ENCODE results near the gene MAP4K2.

MAP4K2 gene

GRCh38 chr11:64813826-64814225, 10.8 kb upstream of the MAP4K2 start:
- DNase-seq (ENCODE audit: low read depth): no peak

GRCh38 chr11:64810891-64811272, 7.9 kb upstream of the MAP4K2 start:
- no peak for DNase-seq (ENCODE audit: low read depth)

- DNase-seq (ENCODE audit: low read depth): peak; percentile 63
Measured at GRCh38 chr11:64810271-64810890, 7.4 kb upstream of the MAP4K2 start, which contains the start of gene MEN1. TSS of gene MEN1 (minus strand) at chr11:64810551. CDS start at chr11:64810109, 442 bp downstream.

GRCh38 chr11:64809781-64810241, 6.8 kb upstream of the MAP4K2 start:
- no peak for DNase-seq (ENCODE audit: low read depth)

- no peak for DNase-seq (ENCODE audit: low read depth)
Measured at GRCh38 chr11:64805481-64805880, 2.5 kb upstream of the MAP4K2 start.

DNA sequence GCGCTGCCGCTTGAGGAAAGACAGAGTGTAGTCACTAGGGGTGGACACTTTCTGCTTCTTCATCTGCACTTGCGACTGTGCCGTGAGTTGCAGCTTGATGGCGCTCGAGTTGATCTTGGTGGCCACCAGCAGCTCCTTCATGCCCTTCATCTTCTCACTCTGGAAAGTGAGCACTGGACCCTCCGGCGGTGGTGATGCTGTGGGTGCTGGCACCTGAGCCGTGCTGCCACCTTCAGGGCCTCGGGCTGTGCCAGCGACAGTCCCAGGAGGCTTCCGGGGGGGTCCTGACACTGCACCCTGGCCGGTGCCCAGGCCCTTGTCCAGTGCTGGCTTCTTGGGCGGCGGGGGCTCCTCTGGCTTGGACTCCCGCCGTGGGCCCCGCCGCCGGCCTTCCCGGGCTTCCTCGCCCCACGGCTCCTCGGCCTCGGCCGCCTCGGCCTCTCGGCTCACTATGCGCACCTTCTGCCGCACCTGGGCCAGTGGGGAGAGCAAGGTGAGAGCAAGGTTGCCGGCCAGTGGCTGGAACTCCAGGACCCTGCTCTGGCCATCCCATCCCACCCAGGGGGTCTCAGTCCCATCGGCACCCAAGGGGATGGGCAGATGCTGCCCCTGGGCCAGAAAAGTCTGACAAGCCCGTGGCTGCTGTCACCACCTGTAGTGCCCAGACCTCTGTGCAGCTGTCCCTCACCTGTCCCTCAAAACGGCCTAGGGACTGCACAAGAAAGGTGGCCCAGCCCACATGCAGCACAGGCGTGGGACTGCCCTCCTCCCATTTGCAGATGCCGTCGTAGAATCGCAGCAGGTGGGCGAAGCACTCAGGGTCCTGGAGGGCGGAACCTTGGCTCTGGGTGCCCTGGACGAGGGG, 1.6 kb upstream of the MAP4K2 start:
- no peak for DNase-seq (ENCODE audit: low read depth)

- no peak for DNase-seq (ENCODE audit: low read depth)
Measured at GRCh38 chr11:64803846-64804345, 882 bp upstream of the MAP4K2 start.

DNA sequence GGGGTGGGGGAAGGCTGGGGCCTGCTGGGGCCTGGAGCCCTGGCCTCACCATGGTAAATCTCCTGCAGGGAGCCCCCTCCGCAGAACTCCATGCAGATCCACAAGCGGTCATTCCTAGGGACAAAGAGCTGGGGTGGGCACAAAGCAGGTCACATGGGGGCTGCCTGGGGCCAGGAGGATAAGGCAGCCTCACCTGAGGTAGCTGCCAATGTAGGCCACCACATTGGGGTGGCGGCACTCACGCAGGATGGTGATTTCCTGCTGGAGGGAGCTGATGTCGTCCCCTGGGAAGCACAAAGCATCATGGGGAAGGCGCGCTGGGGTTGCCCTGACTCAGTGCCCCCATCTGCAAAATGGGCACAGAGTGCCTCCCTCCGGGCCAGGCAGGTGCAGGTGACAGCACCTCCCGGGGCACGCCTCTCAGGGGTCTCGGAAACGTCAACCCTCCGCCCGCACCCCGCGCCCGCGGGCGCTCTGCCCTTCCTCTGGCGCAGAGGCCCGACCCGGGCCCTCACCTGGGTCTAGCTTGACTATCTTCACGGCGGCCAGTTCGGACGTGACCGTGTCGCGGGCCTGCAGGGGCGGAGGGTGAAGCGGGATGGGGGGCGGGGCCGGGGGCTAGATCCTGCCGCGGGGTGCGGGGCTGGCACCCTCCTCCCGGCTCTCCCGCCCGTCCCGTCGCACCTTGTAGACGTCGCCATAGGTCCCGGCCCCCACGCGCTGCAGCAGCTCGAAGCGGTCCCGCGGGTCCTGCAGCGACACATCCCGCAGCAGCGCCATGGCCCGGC, 450 bp downstream of the MAP4K2 start:
- no peak for DNase-seq (ENCODE audit: low read depth)

DNA sequence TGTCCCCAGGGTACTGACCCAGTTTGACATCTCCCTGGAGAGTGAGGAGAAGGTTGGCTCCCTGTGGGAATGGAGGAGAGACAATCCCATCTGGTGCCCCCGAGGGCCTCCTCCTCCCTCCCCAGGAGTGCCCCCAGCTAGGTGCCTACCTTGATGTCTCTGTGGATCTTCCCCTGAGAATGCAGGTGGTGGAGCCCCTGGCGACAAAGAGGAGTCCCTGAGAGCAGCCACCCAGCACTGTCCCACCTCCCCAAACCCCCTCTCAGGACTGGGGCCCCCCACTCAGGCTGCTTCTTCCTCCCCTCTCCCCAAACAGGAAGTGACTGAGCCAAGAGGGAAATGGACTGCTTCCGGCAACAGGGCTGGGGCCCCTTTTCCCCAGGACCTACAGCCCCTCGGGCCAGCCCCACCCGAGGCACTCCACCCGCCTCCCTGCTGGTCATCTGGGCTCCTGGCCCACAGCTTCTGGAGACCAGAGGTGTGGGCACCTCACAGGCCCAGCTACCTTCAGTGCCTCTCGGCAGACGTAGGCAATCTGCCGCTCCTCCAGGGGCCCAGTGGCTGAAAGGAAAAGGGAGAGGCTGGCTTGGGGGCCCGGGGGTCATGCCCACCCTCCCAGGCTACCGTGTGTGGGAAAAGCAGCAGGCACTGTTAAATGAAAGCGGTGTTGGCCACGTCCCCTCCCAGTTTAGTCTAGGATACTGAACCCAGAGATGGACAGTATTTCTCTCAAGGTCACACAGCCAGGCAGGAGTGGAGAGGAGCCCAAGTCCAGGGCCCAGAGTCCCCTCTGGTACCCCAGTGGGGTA, 1.2 kb downstream of the MAP4K2 start:
- no peak for DNase-seq (ENCODE audit: low read depth)

DNA sequence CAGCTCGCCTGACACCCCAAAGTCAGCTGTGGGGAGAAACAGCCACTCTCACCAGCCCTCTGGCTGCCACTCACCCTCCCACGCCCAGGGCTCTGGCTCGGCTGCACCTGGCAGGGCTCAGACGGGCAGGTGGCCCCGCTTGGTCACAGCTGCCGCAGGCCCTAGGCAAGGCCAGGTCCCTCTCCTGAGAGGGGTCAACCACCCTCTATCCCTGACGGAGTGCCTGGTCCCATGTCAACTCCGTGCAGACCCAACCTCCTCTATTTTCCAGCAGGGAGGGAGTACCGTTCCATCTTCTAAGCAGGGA, 1.9 kb downstream of the MAP4K2 start:
- DNase-seq (ENCODE audit: low read depth): no peak

DNA sequence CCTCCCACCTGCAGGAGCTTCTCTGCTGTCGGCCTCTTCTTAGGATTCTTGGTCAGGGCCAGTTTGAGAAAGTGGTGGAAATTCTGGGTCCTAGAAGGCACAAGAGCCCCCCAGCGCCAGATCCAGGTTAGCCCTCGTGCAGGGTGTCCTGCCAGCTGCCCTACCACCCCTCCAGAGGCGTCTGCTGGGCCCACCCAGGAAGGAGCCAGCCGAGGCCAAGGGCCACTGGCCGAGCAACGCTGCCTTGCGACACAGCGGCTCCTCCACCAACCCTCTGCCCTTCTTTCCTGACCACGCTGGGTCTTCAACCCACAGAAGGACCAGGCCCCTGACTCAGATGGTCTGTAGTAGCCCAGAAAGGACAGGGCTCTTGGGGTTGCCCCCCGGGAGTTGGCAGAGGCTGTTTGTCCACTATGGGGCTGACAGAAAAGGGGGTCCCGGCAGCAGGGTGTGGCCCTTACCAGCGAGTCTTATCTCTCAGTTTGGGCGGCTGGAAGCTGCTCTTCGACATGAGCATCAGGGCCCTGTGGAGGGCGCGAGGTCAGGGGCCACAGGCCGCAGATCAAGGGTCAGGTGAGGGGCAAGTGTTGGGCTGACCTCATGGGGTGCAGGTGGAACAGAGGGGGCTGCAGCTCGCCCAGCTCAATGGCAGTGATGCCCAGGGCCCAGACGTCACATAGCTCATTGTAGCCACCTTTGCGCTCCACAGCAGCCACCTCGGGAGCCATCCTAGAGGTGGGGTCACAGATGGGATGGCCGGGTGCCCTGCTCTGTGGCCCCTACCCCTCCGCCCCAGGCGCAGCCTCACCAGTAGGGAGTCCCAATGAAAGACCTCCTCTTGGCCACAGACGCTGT, 2.5 kb downstream of the MAP4K2 start:
- no peak for DNase-seq (ENCODE audit: low read depth)

DNA sequence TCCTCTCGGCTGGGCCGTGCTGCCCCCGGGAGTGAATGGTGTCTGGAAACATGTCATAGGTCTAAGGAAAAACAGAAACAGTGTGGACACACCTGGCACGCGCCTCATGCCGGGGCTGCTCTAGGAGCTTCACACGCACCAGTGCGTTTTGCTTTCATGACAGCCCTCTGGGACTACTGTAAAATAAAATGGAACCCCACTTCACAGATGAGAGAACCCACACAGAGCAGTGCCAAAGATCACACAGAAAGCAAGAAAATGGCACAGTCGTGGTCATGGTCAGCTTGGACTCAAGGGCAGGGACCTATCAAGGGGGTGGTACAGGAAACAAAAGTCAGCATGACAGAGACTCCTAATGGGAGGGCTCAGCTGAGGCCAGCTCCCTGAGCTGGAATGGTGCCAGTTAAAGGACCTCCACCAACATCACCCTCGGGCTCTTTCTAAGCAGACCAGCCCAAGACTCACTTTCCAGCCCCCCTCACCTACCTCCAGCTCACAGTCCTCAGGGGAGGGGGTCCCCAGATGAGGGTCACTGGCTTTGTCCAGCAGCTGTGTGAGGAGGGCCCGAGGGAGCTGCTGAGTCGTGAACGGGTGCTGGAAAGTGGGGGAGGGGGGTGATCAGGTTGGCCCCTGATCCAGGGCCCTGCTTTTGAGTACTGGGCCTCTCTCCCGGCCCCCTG, 3.3 kb downstream of the MAP4K2 start:
- no peak for DNase-seq (ENCODE audit: low read depth)

DNA sequence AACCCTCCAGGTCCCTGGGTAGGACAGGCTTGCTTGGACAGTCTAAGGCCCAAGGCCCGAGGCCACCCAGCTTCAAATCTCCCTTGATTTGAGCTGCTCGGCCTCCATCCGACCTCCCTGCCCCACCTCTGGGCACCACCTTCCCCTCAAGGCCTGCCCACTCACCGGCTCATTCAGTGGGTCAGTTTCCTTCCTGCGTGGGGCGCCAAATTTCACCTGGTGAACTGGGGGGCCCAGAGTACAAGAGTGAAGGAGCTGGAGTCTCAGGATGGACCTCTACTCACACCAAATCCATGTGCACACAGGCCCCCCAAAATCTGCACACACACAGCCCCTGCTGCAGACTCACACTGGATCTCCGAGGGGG, 3.8 kb downstream of the MAP4K2 start:
- no peak for DNase-seq (ENCODE audit: low read depth)

DNA sequence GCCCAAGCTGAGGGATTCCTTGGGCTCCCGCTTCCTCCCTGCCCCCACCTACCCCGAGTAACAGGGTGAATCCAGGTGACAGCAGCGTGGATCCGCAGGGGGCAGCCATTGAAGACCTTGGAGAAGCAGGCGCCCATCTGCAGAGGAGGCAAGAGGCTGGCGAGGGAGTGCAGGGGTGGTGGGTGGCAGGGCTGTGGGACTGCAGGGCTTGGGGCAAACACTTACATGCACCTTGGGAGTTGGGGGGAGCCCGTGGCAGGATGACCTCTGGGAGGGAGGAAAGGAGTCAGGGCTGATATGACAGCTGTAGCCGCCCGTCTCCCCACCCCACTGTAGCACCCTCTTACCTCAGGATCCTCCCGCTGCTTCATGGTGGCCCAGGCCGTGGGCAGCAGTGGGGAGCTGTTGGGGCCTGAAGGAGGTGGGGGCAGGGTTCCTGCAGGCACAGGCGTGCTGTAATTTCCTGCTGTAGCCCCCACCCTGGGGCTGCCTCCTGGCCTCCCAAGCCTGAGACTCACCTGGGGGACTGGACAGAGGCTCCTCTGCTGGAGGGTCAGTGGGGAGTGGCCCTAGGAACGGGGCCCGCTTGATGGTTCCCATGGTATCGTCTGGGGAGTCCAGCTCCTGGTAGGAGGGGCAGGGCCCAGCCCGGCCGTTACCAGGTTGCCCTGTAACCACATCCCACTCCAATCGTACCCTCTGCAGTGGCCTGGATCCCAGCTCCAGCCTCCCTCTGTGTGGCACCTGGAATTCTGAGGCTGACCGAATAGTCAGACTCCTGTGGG, 6.1 kb downstream of the MAP4K2 start:
- DNase-seq (ENCODE audit: low read depth): no peak

- DNase-seq (ENCODE audit: low read depth): no peak
Measured at GRCh38 chr11:64796047-64796756, 6.8 kb downstream of the MAP4K2 start.

- no peak for DNase-seq (ENCODE audit: low read depth)
Measured at GRCh38 chr11:64794526-64794925, 8.5 kb downstream of the MAP4K2 start.

GRCh38 chr11:64793271-64794160, 9.5 kb downstream of the MAP4K2 start:
- no peak for DNase-seq (ENCODE audit: low read depth)

DNA sequence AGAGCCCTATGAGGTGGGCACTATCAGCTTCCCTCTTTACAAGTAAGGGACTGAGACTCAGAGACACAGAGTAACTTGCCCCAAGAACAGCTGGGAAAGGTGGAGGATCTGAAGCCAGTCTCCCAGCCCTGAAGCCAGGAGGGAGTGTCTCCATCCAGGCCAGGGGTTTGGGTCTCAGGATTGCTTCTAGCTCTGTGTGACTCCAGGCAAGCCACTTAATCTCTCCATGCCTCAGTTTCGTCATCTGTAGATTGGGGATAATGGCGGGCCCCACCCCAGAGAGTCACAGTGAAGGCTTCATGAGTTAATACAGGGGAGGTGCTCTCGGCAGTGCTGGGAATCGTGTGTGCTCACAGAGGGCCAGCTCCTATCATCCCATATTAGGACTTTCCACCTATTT, 10.5 kb downstream of the MAP4K2 start:
- DNase-seq (ENCODE audit: low read depth): no peak

Data from stimulated activated CD8-positive, alpha-beta memory T cell treated with anti-CD3 and anti-CD28 coated beads, Interleukin-12 subunit alpha, Interleukin-12 subunit beta, amount 100 ng/mL, for 4 hours (primary cell).